Right lobe of liver (tissue), 4 donors: ENCODE measurements around the gene CAMK4.

Experiments
- POLR2A ChIP-seq: fragments of 450-650 bp; IDR thresholded peaks from one replicate; pipeline ENCODE4 v1.6.1; 2017; ENCODE audit warnings: antibody characterized with exemption, mild to moderate bottlenecking
- TF ChIP-seq, protein P1 (sequence below), 4 donors: fragments of 200-600 bp in 3 of 4; fragments of 450-650 bp in 1 of 4; IDR thresholded peaks; one replicate each; pipeline versions ENCODE4 v1.5.1 to v1.8.0; 2016 to 2022; ENCODE audit warnings: antibody characterized with exemption in 4 of 4, mild to moderate bottlenecking in 2 of 4
- donor health status: DM: no; HTN: no; CAD: no.
- donor health status: DM: no; HTN: no; CAD: no.
- donor health status: DM: no; HTN: yes; CAD: no.

DNA sequence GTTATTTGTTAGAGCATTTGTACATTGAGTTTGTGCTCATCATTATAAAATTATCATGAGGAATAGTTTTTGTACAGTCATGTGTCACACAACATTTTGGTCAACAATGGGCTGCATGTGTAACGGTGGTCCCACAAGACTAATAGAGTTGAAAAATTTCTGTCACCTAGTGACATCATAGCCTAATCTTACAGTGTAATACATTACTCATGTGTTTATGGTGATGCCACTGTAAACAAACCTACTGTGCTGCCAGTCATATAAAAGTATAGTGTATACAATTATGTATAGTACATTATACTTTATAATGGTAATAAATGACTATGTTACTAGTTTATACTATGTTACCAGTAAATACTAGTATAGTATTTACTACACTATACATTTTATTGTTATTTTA, 3.0 kb upstream of the CAMK4 start:
- TF ChIP-seq, protein P1, sequence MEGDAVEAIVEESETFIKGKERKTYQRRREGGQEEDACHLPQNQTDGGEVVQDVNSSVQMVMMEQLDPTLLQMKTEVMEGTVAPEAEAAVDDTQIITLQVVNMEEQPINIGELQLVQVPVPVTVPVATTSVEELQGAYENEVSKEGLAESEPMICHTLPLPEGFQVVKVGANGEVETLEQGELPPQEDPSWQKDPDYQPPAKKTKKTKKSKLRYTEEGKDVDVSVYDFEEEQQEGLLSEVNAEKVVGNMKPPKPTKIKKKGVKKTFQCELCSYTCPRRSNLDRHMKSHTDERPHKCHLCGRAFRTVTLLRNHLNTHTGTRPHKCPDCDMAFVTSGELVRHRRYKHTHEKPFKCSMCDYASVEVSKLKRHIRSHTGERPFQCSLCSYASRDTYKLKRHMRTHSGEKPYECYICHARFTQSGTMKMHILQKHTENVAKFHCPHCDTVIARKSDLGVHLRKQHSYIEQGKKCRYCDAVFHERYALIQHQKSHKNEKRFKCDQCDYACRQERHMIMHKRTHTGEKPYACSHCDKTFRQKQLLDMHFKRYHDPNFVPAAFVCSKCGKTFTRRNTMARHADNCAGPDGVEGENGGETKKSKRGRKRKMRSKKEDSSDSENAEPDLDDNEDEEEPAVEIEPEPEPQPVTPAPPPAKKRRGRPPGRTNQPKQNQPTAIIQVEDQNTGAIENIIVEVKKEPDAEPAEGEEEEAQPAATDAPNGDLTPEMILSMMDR (IDR thresholded peaks at IDR 0.05): no peak
- no peak for TF ChIP-seq POLR2A
